NB4 (cell line): Measurements from ENCODE around the gene ENAH.

ENCODE experiments used
- CTCF ChIP-seq: IDR thresholded peaks from one replicate; pipeline ENCODE4 v1.5.1; 2012; ENCODE audit warnings: low read depth, low read length
- MYC ChIP-seq: IDR thresholded peaks from 2 replicates; pipeline ENCODE4 v1.6.1; 2011; ENCODE audit warnings: low read depth, low read length
- POLR2A ChIP-seq: IDR thresholded peaks from 2 replicates; pipeline ENCODE4 v1.6.1; 2011; ENCODE audit warnings: mild to moderate bottlenecking; ENCODE audit not compliant: insufficient read length; ENCODE audit errors: extremely low read depth

- TF ChIP-seq POLR2A (no peak), CTCF (no peak), MYC (no peak)
These were observed 166.9 kb downstream of the ENAH start for GRCh38 chr1:225485991-225486530.
